WTC11 (cell line): ENCODE measurements around the gene SLC26A3. TPM values are rescaled to one million over a fixed set of nuclear protein-coding genes. Genes with fewer than 3 reads are reported as not detected.

Experiments
- ATAC-seq: fragments of 200-7000 bp; cut with Tn5 transposase; 2 replicates; pipeline ENCODE4 v1.10.0; 2021; ENCODE audit warnings: mild to moderate bottlenecking, moderate library complexity
- CTCF ChIA-PET: fragments of 300-600 bp; sonication (Branson Sonifier 250); formaldehyde crosslinking; loops from one replicate; lab custom pipeline; 2021; ENCODE audit warnings: antibody characterized with exemption; lab: Charles Lee
- POLR2A ChIA-PET: fragments of 350-600 bp; sonication (Branson Sonifier 250); formaldehyde crosslinking; loops from one replicate; lab custom pipeline; 2021; ENCODE audit warnings: antibody characterized with exemption; lab: Charles Lee
- DNase-seq: peaks from one replicate; pipeline ENCODE4 v3.0.0; 2021; ENCODE audit warnings: low spot score
- H3K27ac Mint-ChIP-seq: 2 replicates; pipeline ENCODE4 v1.8.0; 2021; ENCODE audit warnings: mixed read lengths
- H3K27me3 Mint-ChIP-seq: 2 replicates; pipeline ENCODE4 v1.8.0; 2021; ENCODE audit warnings: low read depth, mild to moderate bottlenecking, moderate library complexity, mixed read lengths
- H3K36me3 Mint-ChIP-seq: 2 replicates; pipeline ENCODE4 v1.8.0; 2021; ENCODE audit warnings: mixed read lengths
- H3K4me1 Mint-ChIP-seq: 2 replicates; pipeline ENCODE4 v1.8.0; 2022; ENCODE audit warnings: mixed read lengths
- H3K4me3 Mint-ChIP-seq: 2 replicates; pipeline ENCODE4 v1.8.0; 2021; ENCODE audit warnings: mild to moderate bottlenecking, moderate library complexity, mixed read lengths
- H3K9me3 Mint-ChIP-seq: 2 replicates; pipeline ENCODE4 v1.8.0; 2021; ENCODE audit warnings: mixed read lengths
- ARID4B ChIP-seq: sonication (generic); formaldehyde crosslinking; IDR thresholded peaks from 2 replicates; pipeline ENCODE4 v1.8.0; 2023; ENCODE audit warnings: missing genetic modification reagents, mild to moderate bottlenecking, borderline replicate concordance
- CREB1 ChIP-seq: sonication (generic); formaldehyde crosslinking; IDR thresholded peaks from 2 replicates; pipeline ENCODE4 v1.8.0; 2023; ENCODE audit warnings: mild to moderate bottlenecking, missing genetic modification reagents
- E2F1 ChIP-seq: sonication (generic); formaldehyde crosslinking; IDR thresholded peaks from 2 replicates; pipeline ENCODE4 v1.8.0; 2022; ENCODE audit warnings: mild to moderate bottlenecking, missing genetic modification reagents
- ESRRA ChIP-seq: sonication (generic); formaldehyde crosslinking; IDR thresholded peaks from 2 replicates; pipeline ENCODE4 v1.8.1; 2022; ENCODE audit warnings: mild to moderate bottlenecking, missing genetic modification reagents, borderline replicate concordance
- FOXP1 ChIP-seq: sonication (generic); formaldehyde crosslinking; IDR thresholded peaks from 2 replicates; pipeline ENCODE4 v1.8.0; 2022; ENCODE audit warnings: missing genetic modification reagents, mild to moderate bottlenecking, moderate library complexity, borderline replicate concordance
- HMGXB4 ChIP-seq: sonication (generic); formaldehyde crosslinking; IDR thresholded peaks from 2 replicates; pipeline ENCODE4 v1.8.1; 2023; ENCODE audit warnings: mild to moderate bottlenecking, moderate library complexity, missing genetic modification reagents
- MAX ChIP-seq: sonication (generic); formaldehyde crosslinking; IDR thresholded peaks from 2 replicates; pipeline ENCODE4 v1.8.0; 2022; ENCODE audit warnings: mild to moderate bottlenecking, missing genetic modification reagents
- MLX ChIP-seq: sonication (generic); formaldehyde crosslinking; IDR thresholded peaks from 2 replicates; pipeline ENCODE4 v1.8.1; 2023; ENCODE audit warnings: mild to moderate bottlenecking, missing genetic modification reagents, moderate library complexity
- MYBL2 ChIP-seq: sonication (generic); formaldehyde crosslinking; IDR thresholded peaks from 2 replicates; pipeline ENCODE4 v1.8.1; 2023; ENCODE audit warnings: mild to moderate bottlenecking, moderate library complexity, missing genetic modification reagents
- NR1H2 ChIP-seq: sonication (generic); formaldehyde crosslinking; IDR thresholded peaks from 2 replicates; pipeline ENCODE4 v1.9.0; 2021; ENCODE audit warnings: mild to moderate bottlenecking, moderate library complexity, missing genetic modification reagents
- NR2C2 ChIP-seq: sonication (generic); formaldehyde crosslinking; IDR thresholded peaks from 2 replicates; pipeline ENCODE4 v1.8.0; 2022; ENCODE audit warnings: mild to moderate bottlenecking, missing genetic modification reagents
- SOX15 ChIP-seq: fragments of 250-450 bp; sonication (Bioruptor Pico); IDR thresholded peaks from 2 replicates; pipeline ENCODE4 v1.9.0; 2021; ENCODE audit warnings: mild to moderate bottlenecking
- ZNF281 ChIP-seq: sonication (generic); formaldehyde crosslinking; IDR thresholded peaks from 2 replicates; pipeline ENCODE4 v1.8.0; 2023; ENCODE audit warnings: mild to moderate bottlenecking, missing genetic modification reagents
- ZNF423 ChIP-seq: fragments of 250-450 bp; sonication (Bioruptor Pico); IDR thresholded peaks from 2 replicates; pipeline ENCODE4 v2.1.2; 2022; ENCODE audit warnings: mild to moderate bottlenecking, moderate library complexity
- ZNF512 ChIP-seq: sonication (generic); formaldehyde crosslinking; IDR thresholded peaks from 2 replicates; pipeline ENCODE4 v1.8.1; 2022; ENCODE audit warnings: missing genetic modification reagents, borderline replicate concordance
- ZNF532 ChIP-seq: fragments of 250-450 bp; sonication (Bioruptor Pico); IDR thresholded peaks from 2 replicates; pipeline ENCODE4 v1.9.0; 2021; ENCODE audit warnings: mild to moderate bottlenecking, borderline replicate concordance
- total RNA-seq: library from RNA; stranded (reverse); gene quantifications from 3 replicates; pipeline ENCODE4 v1.2.3, GENCODE V29; 2021

Gene SLC26A3
- total RNA-seq, 1 experiment from 2014 or later, result 0.28 TPM

- no peak for TF ChIP-seq ZNF423 (CRISPR knock-in tag)
Observed at GRCh38 chr7:107742678-107743566, 60.1 kb downstream of the SLC26A3 start (continued).

GRCh38 chr7:107728276-107728675, 74.7 kb downstream of the SLC26A3 start:
- H3K4me1 Mint-ChIP-seq, result no peaks in the 10 kb centered on the region
- ATAC-seq (no peak), DNase-seq (no peak)
- peaks cover 14% of the 10 kb centered on the region for H3K9me3 Mint-ChIP-seq
- CTCF ChIA-PET, result interaction anchor here (1.1 to 1.9 kb wide), 2 partner anchors 15 to 146 kb away, joined by 3 to 6 read pairs; partner anchors contain the start of gene CBLL1
- no peak overlapping the region for H3K27ac Mint-ChIP-seq
- H3K27me3 Mint-ChIP-seq, result peaks cover 8% of the 10 kb centered on the region
- no peak overlapping the region for H3K4me3 Mint-ChIP-seq
- POLR2A ChIA-PET, result no interaction called here
- peaks cover 6% of the 10 kb centered on the region; the same call in 1 of the 2 replicates for H3K36me3 Mint-ChIP-seq
- no peak for TF ChIP-seq ARID4B
- TF ChIP-seq NR1H2, result no peak
- no peak for TF ChIP-seq E2F1 (CRISPR knock-in tag)
- no peak for TF ChIP-seq SOX15 (CRISPR knock-in tag)
- TF ChIP-seq CREB1, result no peak
- TF ChIP-seq NR2C2, result no peak
- no peak for TF ChIP-seq ZNF281 (CRISPR knock-in tag)
- no peak for TF ChIP-seq FOXP1 (CRISPR knock-in tag)
- TF ChIP-seq ESRRA (CRISPR knock-in tag), result no peak
- no peak for TF ChIP-seq HMGXB4 (CRISPR knock-in tag)
- TF ChIP-seq MAX (CRISPR knock-in tag), result no peak
- no peak for TF ChIP-seq ZNF532 (CRISPR knock-in tag)
- TF ChIP-seq MYBL2 (CRISPR knock-in tag), result no peak
- TF ChIP-seq ZNF512, result no peak
- TF ChIP-seq MLX (CRISPR knock-in tag), result no peak
